ENCODE data around the gene SNCB. TPM values are rescaled to one million over a fixed set of nuclear protein-coding genes. Genes with fewer than 3 reads are reported as not detected.

The SNCB gene
- total RNA-seq, 1 donor from 2014 or later, result not detected

DNA sequence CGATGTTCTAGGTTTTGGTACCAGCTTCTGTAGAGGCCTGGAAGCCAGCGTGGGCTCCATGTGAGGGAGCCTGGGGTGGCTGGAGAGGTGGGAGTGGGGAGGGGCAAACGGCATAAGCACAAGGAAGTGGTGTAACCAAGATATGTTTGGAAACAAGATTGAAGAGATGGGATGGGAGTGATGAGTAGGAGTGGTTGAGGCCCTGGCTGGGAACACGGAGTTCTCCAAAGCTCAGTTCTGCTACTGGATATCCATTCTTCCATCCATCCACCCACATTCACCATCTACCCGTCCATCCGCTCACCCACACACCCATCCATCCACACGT, 29.1 kb upstream of the SNCB start:
- H3K9me3 Mint-ChIP-seq, result no peaks in the 10 kb centered on the region
- H3K4me1 Mint-ChIP-seq, result no peaks in the 10 kb centered on the region
- no peak overlapping the region for H3K27ac Mint-ChIP-seq

DNA sequence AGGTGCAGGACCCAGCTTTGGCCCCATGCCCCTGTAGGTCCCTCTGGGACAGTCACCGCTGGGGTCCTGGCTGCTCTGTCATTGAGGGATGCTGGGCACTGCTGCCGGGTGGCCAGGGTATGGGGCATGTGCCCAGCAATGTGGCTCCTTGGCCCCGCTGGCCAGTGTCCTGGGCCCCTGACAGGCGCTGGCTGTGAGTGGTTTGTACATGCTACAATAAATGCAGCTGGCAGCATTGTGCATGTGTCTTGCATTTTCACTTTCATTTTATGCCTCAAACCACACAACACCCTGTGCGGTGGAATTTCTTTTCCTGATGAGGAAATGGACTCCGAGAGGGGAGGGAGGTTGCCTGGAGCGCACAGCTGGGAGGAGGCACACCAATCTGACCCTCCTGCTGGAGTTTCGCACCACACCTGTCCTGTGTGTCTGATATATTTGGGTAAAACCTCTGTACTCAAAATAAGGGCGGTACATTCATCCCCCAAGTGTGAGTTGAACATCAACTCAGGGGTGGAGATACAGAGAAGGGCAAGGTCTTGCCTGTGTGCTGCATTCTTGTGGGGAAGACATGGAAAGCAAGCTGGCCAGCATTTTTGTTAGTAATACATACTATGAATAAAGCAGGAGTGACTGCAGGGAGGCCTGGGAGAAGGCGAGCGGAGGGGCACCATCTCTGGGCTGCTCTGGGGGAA, 28.6 kb upstream of the SNCB start:
- Mint-ChIP-seq H3K9me3 (no peaks in the 10 kb centered on the region), H3K36me3 (peaks cover 5% of the 10 kb centered on the region), H3K27ac (no peak overlapping the region), H3K4me1 (no peaks in the 10 kb centered on the region), H3K27me3 (ENCODE audit: low read depth) (peaks cover 8% of the 10 kb centered on the region), H3K4me3 (no peak overlapping the region)
- no peak for TF ChIP-seq CTCF (IDR thresholded peaks at IDR 0.05; ENCODE audit: unreplicated experiment)
- no peak for DNase-seq (ENCODE audit: low spot score in 2 of 2, unreplicated experiment in 2 of 2)

More for the DNA sequence above, 29.1 kb upstream of the SNCB start:
- TF ChIP-seq CTCF (IDR thresholded peaks at IDR 0.05; ENCODE audit: unreplicated experiment), result no peak
- Mint-ChIP-seq H3K36me3 (peaks cover 5% of the 10 kb centered on the region), H3K27me3 (ENCODE audit: low read depth) (peaks cover 12% of the 10 kb centered on the region), H3K4me3 (no peak overlapping the region)
- DNase-seq (ENCODE audit: low spot score in 2 of 2, unreplicated experiment in 2 of 2), result no peak

DNA sequence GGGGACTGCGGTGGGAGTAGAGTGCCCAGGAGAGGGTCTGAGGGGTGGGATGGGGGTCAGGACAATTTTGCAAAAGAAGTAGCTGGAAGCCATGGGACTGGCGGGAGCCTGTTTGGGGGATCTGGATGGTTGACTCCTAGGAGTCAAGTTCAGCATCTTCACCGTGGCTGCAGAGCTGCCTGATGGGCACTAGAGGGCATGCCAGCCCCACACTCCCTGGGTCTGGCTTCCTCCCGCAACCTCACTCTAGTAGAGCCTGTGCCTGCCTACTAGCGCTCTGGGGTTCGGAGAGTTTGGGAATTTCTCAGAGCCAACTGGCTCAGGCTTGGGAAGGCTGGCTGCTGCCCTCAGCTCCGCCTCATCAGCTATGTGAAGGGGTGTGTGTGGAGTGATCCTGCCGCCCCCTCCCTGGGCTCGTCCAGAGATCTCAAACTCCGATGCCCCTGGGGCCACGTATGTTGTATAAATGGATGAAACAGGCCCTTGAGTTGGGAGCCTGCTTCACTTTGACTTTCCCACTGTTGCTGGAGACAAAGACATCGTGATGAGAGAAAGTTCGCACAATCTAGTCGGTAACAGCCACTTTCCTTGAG, 27.8 kb upstream of the SNCB start:
- H3K4me1 Mint-ChIP-seq, result no peaks in the 10 kb centered on the region
- no peaks in the 10 kb centered on the region for H3K9me3 Mint-ChIP-seq
- H3K4me3 Mint-ChIP-seq, result no peak overlapping the region
- H3K36me3 Mint-ChIP-seq, result peaks cover 11% of the 10 kb centered on the region
- TF ChIP-seq CTCF (IDR thresholded peaks at IDR 0.05; ENCODE audit: unreplicated experiment), result peak; percentile 68
- no peak overlapping the region for H3K27ac Mint-ChIP-seq
- peak in 1 of 2 experiments; percentile 71 for DNase-seq (ENCODE audit: low spot score in 2 of 2, unreplicated experiment in 2 of 2)
- H3K27me3 Mint-ChIP-seq (ENCODE audit: low read depth), result peaks cover 3% of the 10 kb centered on the region

DNA sequence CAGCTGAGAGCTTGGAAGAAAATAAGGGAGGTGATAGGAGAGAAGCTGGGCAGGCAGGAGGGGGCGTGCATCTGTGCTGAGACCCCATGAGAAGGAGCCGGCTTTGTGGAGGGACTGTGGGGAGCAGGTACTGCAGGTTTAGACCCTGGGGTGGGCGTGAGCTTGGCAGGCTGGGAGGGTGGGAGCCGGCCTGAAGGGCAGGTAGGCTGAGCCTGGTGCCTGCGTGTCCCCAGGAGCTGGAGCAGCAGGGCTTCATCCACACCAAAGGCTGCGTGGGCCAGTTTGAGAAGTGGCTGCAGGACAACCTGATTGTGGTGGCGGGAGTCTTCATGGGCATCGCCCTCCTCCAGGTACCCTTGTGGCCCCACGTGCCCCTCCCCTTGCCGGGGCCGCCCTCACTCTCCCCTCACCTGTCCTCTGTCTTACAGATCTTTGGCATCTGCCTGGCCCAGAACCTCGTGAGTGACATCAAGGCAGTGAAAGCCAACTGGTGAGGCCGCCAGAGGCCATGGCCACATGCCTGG, 26.2 kb upstream of the SNCB start:
- Mint-ChIP-seq H3K4me3 (no peak overlapping the region), H3K36me3 (peaks cover 12% of the 10 kb centered on the region), H3K9me3 (no peaks in the 10 kb centered on the region), H3K4me1 (no peaks in the 10 kb centered on the region), H3K27ac (no peak overlapping the region), H3K27me3 (ENCODE audit: low read depth) (no peaks in the 10 kb centered on the region)
- no peak for TF ChIP-seq CTCF (IDR thresholded peaks at IDR 0.05; ENCODE audit: unreplicated experiment)
- no peak for DNase-seq (ENCODE audit: low spot score in 2 of 2, unreplicated experiment in 2 of 2)

DNA sequence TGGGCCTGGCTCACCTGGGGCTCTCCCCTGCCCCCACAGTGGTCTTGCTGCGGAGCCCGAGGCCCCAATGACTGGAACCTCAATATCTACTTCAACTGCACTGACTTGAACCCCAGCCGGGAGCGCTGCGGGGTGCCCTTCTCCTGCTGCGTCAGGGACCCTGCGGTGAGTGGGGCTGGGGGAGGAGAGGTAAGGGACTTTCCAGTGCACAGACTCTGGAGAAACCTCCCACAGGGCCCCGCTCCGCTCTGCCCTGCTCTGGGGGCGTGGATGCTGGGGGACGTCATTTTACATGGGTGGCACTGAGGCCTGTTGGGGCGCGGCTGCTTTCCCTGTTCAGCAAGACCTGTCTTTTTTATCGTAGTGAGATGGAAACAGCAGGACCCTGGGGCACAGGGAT, 24.5 kb upstream of the SNCB start:
- Mint-ChIP-seq H3K4me3 (no peak overlapping the region), H3K27me3 (ENCODE audit: low read depth) (no peaks in the 10 kb centered on the region), H3K27ac (no peak overlapping the region), H3K36me3 (peaks cover 12% of the 10 kb centered on the region), H3K4me1 (peaks cover 3% of the 10 kb centered on the region), H3K9me3 (no peaks in the 10 kb centered on the region)
- no peak for TF ChIP-seq CTCF (IDR thresholded peaks at IDR 0.05; ENCODE audit: unreplicated experiment)
- DNase-seq (ENCODE audit: low spot score in 2 of 2, unreplicated experiment in 2 of 2), result no peak
